Lung (tissue), 12 donors: ENCODE measurements around the gene SLTM. TPM values are rescaled to one million over a fixed set of nuclear protein-coding genes. Genes with fewer than 3 reads are reported as not detected.
"Not testable (repeated sequence)": the region's sequence is repeated elsewhere in the genome, so short reads cannot be mapped to it uniquely, and the experiment has no call there.

Experiments
- ATAC-seq: fragments of 200-7000 bp; cut with Tn5 transposase; one replicate; pipeline ENCODE4 v1.9.1; 2020; ENCODE audit warnings: moderate number of reproducible peaks; ENCODE audit not compliant: insufficient read depth, low FRiP score
- DNase-seq, 3 donors: peaks; one replicate each; pipeline ENCODE4 v3.0.0-alpha.2; 2013 to 2017
- H3K27ac ChIP-seq, 2 donors: one replicate each; pipeline ENCODE4 v1.5.1; 2013; ENCODE audit warnings: mild to moderate bottlenecking in 2 of 2, moderate library complexity in 2 of 2, control low read depth in 1 of 2, inconsistent platforms in 1 of 2, low read depth in 1 of 2, low read length in 1 of 2
- H3K27me3 ChIP-seq, 3 donors: one replicate each; pipeline ENCODE4 v1.5.1; 2013; ENCODE audit warnings: low read length in 2 of 3; ENCODE audit not compliant: control insufficient read depth in 3 of 3, insufficient read depth in 3 of 3
- H3K36me3 ChIP-seq, 4 donors: one replicate each; pipeline ENCODE4 v1.5.1; 2013; ENCODE audit warnings: low read length in 4 of 4, mild to moderate bottlenecking in 1 of 4, moderate library complexity in 1 of 4; ENCODE audit not compliant: control insufficient read depth in 4 of 4, insufficient read depth in 4 of 4
- H3K4me1 ChIP-seq, 5 donors: one replicate each; pipeline ENCODE4 v1.5.1; 2013; ENCODE audit warnings: low read length in 5 of 5, mild to moderate bottlenecking in 2 of 5, moderate library complexity in 1 of 5; ENCODE audit not compliant: control insufficient read depth in 5 of 5, insufficient read depth in 5 of 5
- H3K4me3 ChIP-seq: one replicate; pipeline ENCODE4 v1.5.1; 2013; ENCODE audit warnings: mild to moderate bottlenecking, control low read depth, moderate library complexity
- H3K9ac ChIP-seq, 2 donors: one replicate each; pipeline ENCODE4 v1.5.1; 2013; ENCODE audit warnings: low read length in 2 of 2, control low read depth in 1 of 2; ENCODE audit not compliant: insufficient read depth in 1 of 2
- H3K9me3 ChIP-seq, 4 donors: one replicate each; pipeline ENCODE4 v1.5.1; 2013; ENCODE audit warnings: low read length in 3 of 4, mild to moderate bottlenecking in 1 of 4, moderate library complexity in 1 of 4; ENCODE audit not compliant: control insufficient read depth in 4 of 4, insufficient read depth in 3 of 4
- WGBS, 2 donors: extraction: QIAGEN DNeasy Blood & Tissue Kit; methylation state at CpG; one replicate each; pipeline ENCODE4 v1.1.7; 2013; 5-methylcytosine and 5-hydroxymethylcytosine counted together
- polyA plus RNA-seq, 2 donors: library from polyadenylated mRNA; stranded (reverse); fragments of 200-250 nt; gene quantifications; one replicate each; pipeline ENCODE4 v1.2.1, GENCODE V29; 2013
- total RNA-seq, 2 donors: library from RNA; depleted of rRNA in 1 of 2; stranded (reverse); fragments of >200 nt in 1 of 2; gene quantifications; one replicate each; pipeline ENCODE4 v1.2.1, GENCODE V29; 2014 to 2021
- TF ChIP-seq, protein P1 (sequence below): IDR thresholded peaks from 2 replicates; pipeline ENCODE4 v1.5.1; 2012; ENCODE audit warnings: mild to moderate bottlenecking; ENCODE audit errors: control extremely low read depth, extremely low read depth
- donor health status: control.
- donor health status: control.
- donor health status: Bipolar disorder and iron deficiency.
- donor health status: healthy.
- donor health status: DM: yes; HTN: yes; CAD: no.

The SLTM gene
- total and polyA plus RNA-seq, 4 donors = 46.0 to 164 (median 67.4) TPM

DNA sequence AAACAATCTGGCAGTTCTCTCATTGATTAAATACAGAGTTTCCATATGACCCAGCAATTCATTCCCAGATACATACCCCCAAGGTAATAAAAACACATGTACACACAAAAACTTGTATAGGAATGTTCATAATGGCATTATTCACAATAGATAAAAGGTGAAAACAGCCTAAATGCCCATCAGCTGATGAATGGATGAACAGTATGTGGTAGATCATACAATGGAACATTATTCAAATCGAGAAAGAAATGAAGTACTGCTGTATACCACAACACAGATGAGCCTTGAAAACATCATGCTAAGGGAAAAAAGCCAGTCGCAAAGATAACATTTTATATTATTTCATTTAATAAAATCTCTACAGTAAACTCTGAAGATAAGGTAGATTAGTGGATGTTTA, 71.2 kb downstream of the SLTM start:
- DNase-seq (no peak), ATAC-seq (no peak)
- WGBS, 2 donors = 96% methylated on average over 2 of the region's 2 CpGs
- H3K27ac ChIP-seq = no peak overlapping the region
- H3K36me3 ChIP-seq = no peaks in the 10 kb centered on the region
- H3K4me1 ChIP-seq = peaks cover 0 to 4% (median 0%) of the 10 kb centered on the region in 5 donors
- no peaks in the 10 kb centered on the region for H3K27me3 ChIP-seq
- no peaks in the 10 kb centered on the region for H3K9me3 ChIP-seq
- TF ChIP-seq, protein P1, sequence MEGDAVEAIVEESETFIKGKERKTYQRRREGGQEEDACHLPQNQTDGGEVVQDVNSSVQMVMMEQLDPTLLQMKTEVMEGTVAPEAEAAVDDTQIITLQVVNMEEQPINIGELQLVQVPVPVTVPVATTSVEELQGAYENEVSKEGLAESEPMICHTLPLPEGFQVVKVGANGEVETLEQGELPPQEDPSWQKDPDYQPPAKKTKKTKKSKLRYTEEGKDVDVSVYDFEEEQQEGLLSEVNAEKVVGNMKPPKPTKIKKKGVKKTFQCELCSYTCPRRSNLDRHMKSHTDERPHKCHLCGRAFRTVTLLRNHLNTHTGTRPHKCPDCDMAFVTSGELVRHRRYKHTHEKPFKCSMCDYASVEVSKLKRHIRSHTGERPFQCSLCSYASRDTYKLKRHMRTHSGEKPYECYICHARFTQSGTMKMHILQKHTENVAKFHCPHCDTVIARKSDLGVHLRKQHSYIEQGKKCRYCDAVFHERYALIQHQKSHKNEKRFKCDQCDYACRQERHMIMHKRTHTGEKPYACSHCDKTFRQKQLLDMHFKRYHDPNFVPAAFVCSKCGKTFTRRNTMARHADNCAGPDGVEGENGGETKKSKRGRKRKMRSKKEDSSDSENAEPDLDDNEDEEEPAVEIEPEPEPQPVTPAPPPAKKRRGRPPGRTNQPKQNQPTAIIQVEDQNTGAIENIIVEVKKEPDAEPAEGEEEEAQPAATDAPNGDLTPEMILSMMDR = no peak
- no peak overlapping the region for H3K9ac ChIP-seq
- H3K4me3 ChIP-seq = no peak overlapping the region

DNA sequence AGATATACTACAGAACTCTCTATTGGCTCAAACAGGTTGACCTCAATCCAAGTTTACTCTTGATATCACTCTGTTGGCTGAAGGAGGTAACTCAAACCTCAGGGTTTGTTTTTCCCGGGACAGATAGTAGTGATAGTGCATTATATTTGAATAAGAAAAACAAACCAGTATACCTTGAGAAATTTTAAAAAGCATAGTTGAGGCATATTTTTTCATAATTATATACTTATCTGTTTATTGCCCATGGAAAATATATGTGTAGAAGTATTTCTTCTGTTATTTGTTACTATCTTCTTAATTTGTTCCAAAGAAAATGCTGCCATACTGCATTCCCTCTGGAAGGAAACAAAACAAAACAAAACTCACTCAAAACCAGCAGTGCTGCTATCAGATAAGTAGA, 76.9 kb downstream of the SLTM start:
- H3K4me1 ChIP-seq, H3K4me3 ChIP-seq, H3K27me3 ChIP-seq, H3K9me3 ChIP-seq, DNase-seq, H3K9ac ChIP-seq, ATAC-seq, H3K27ac ChIP-seq: not testable (repeated sequence)
- 76 to 92% methylated on average over 1 of the region's 1 CpG for WGBS, 2 donors
- H3K36me3 ChIP-seq = peaks cover 0 to 11% (median 3%) of the 10 kb centered on the region in 4 donors

DNA sequence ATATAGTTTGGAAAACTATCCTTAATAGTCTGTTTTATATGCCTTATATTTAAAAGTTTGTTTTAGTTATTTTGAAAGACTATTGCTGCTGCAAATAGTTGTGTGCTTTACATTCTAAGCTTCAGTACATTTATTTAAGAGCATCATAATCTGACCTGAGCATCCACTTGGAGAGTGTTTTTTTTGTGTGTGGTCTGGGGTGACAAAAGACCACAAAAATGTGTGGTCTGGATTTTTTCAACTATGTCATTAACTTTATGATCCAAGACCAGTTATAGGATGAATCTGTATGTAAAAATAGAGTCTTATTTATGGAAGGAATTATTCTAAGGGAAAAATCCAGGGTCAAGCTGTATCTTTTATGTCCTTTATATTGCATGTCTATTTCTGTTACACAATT, 77.4 kb downstream of the SLTM start:
- ATAC-seq (no peak), DNase-seq (no peak)
- Histone ChIP-seq H3K4me3 (no peak overlapping the region), H3K27ac (no peak overlapping the region), H3K36me3 (peaks cover 0 to 11% (median 3%) of the 10 kb centered on the region in 4 donors), H3K27me3 (no peaks in the 10 kb centered on the region), H3K4me1 (no peaks in the 10 kb centered on the region), H3K9me3 (no peaks in the 10 kb centered on the region), H3K9ac (no peak overlapping the region)
- TF ChIP-seq, protein P1 = no peak

DNA sequence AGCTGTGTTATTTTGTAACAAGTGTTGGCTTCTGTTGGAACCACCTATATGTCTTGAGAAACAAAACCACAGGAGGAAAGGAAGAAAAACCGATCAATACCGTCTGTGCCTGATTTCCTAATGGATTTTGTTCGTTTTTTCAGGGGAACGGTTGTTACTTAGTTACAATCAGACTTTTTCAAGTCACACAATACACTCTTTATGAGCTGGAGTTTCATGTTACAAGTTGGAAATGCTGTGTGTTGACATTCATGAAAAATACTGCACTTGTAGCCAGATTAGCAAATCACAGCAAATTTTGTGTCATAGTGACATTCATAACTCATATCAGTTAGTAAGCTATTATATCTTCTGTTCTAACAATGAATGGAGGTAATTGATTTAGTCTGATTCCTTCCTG, 78.9 kb downstream of the SLTM start:
- peaks cover 0 to 11% (median 4%) of the 10 kb centered on the region in 4 donors for H3K36me3 ChIP-seq
- H3K4me1 ChIP-seq = no peaks in the 10 kb centered on the region
- TF ChIP-seq, protein P1 = no peak
- WGBS, 2 donors = 34 to 78% methylated on average over 4 of the region's 4 CpGs
- H3K9me3 ChIP-seq = no peaks in the 10 kb centered on the region
- no peak overlapping the region for H3K9ac ChIP-seq
- no peaks in the 10 kb centered on the region for H3K27me3 ChIP-seq
- H3K27ac ChIP-seq = no peak overlapping the region
- no peak overlapping the region for H3K4me3 ChIP-seq
- ATAC-seq (no peak), DNase-seq (peak in 1 of 3 donors; percentile 18)
